Measurements from ENCODE around the gene ATRN.
"Not testable (repeated sequence)": the region's sequence is repeated elsewhere in the genome, so short reads cannot be mapped to it uniquely, and the experiment has no call there.

Gene ATRN

GRCh38 chr20:3470627-3471396 lies at the start of gene ATRN:
ATRN (plus strand) TSS chr20:3471018; CDS start chr20:3471108, 90 bp downstream.
- peak; percentile 74 to 76 for DNase-seq (ENCODE audit: low spot score in 2 of 2)
- Mint-ChIP-seq H3K36me3 (ENCODE audit: insufficient read depth) (peaks cover 10% of the 10 kb centered on the region), H3K27ac (ENCODE audit: low read depth) (peak within 1 kb of the TSS; percentile 73), H3K4me1 (peaks cover 29% of the 10 kb centered on the region), H3K27me3 (peaks cover 2% of the 10 kb centered on the region), H3K4me3 (peak within 1 kb of the TSS; percentile 81), H3K9me3 (no peaks in the 10 kb centered on the region)
- ATAC-seq (replicated peaks; ENCODE audit: extremely low read depth, poor library complexity, severe bottlenecking): peak; percentile 90

- no peak for DNase-seq (ENCODE audit: low spot score in 2 of 2)
- Mint-ChIP-seq H3K27ac (ENCODE audit: low read depth) (no peak overlapping the region), H3K4me3 (no peak overlapping the region), H3K9me3 (no peaks in the 10 kb centered on the region), H3K4me1 (peaks cover 8% of the 10 kb centered on the region), H3K36me3 (ENCODE audit: insufficient read depth) (peaks cover 2% of the 10 kb centered on the region), H3K27me3 (no peaks in the 10 kb centered on the region)
- no peak for ATAC-seq (replicated peaks; ENCODE audit: extremely low read depth, poor library complexity, severe bottlenecking)
Measured at GRCh38 chr20:3421985-3422384, 48.8 kb upstream of the ATRN start.

GRCh38 chr20:3423126-3423525 lies 47.7 kb upstream of the ATRN start:
- Mint-ChIP-seq H3K4me3 (no peak overlapping the region), H3K27ac (ENCODE audit: low read depth) (no peak overlapping the region), H3K9me3 (no peaks in the 10 kb centered on the region), H3K4me1 (peaks cover 8% of the 10 kb centered on the region), H3K27me3 (no peaks in the 10 kb centered on the region), H3K36me3 (ENCODE audit: insufficient read depth) (peaks cover 2% of the 10 kb centered on the region)
- DNase-seq (ENCODE audit: low spot score in 2 of 2) (no peak), ATAC-seq (replicated peaks; ENCODE audit: extremely low read depth, poor library complexity, severe bottlenecking) (no peak)

- not testable (repeated sequence) for DNase-seq (ENCODE audit: low spot score in 2 of 2); H3K36me3 Mint-ChIP-seq (ENCODE audit: insufficient read depth); H3K9me3 Mint-ChIP-seq; H3K27ac Mint-ChIP-seq (ENCODE audit: low read depth); H3K27me3 Mint-ChIP-seq; ATAC-seq (replicated peaks; ENCODE audit: extremely low read depth, poor library complexity, severe bottlenecking); H3K4me3 Mint-ChIP-seq; H3K4me1 Mint-ChIP-seq
Measured at GRCh38 chr20:3426766-3427165, 44.1 kb upstream of the ATRN start.

- H3K27me3 Mint-ChIP-seq: no peaks in the 10 kb centered on the region
- no peaks in the 10 kb centered on the region for H3K4me1 Mint-ChIP-seq
- H3K27ac Mint-ChIP-seq (ENCODE audit: low read depth): no peak overlapping the region
- peak; percentile 14 for ATAC-seq (replicated peaks; ENCODE audit: extremely low read depth, poor library complexity, severe bottlenecking)
- DNase-seq (ENCODE audit: low spot score in 2 of 2): no peak
- H3K36me3 Mint-ChIP-seq (ENCODE audit: insufficient read depth): no peaks in the 10 kb centered on the region
- H3K4me3 Mint-ChIP-seq: no peak overlapping the region
- H3K9me3 Mint-ChIP-seq: no peaks in the 10 kb centered on the region
Measured at GRCh38 chr20:3430376-3431069, 40.3 kb upstream of the ATRN start.

- Mint-ChIP-seq H3K4me3 (no peak overlapping the region), H3K27ac (ENCODE audit: low read depth) (no peak overlapping the region), H3K9me3 (no peaks in the 10 kb centered on the region), H3K36me3 (ENCODE audit: insufficient read depth) (no peaks in the 10 kb centered on the region), H3K27me3 (no peaks in the 10 kb centered on the region), H3K4me1 (no peaks in the 10 kb centered on the region)
- ATAC-seq (replicated peaks; ENCODE audit: extremely low read depth, poor library complexity, severe bottlenecking) (no peak), DNase-seq (ENCODE audit: low spot score in 2 of 2) (no peak)
Measured at GRCh38 chr20:3431109-3431508, 39.7 kb upstream of the ATRN start.

GRCh38 chr20:3432844-3433243 lies 38.0 kb upstream of the ATRN start:
- Mint-ChIP-seq H3K9me3 (no peaks in the 10 kb centered on the region), H3K27me3 (peaks cover 2% of the 10 kb centered on the region), H3K4me3 (no peak overlapping the region), H3K36me3 (ENCODE audit: insufficient read depth) (no peaks in the 10 kb centered on the region), H3K27ac (ENCODE audit: low read depth) (no peak overlapping the region), H3K4me1 (no peaks in the 10 kb centered on the region)
- DNase-seq (ENCODE audit: low spot score in 2 of 2) (no peak), ATAC-seq (replicated peaks; ENCODE audit: extremely low read depth, poor library complexity, severe bottlenecking) (no peak)

GRCh38 chr20:3433744-3434143 lies 37.1 kb upstream of the ATRN start:
- H3K27ac Mint-ChIP-seq (ENCODE audit: low read depth): no peak overlapping the region
- H3K4me3 Mint-ChIP-seq: no peak overlapping the region
- H3K9me3 Mint-ChIP-seq: no peaks in the 10 kb centered on the region
- H3K36me3 Mint-ChIP-seq (ENCODE audit: insufficient read depth): no peaks in the 10 kb centered on the region
- DNase-seq (ENCODE audit: low spot score in 2 of 2): no peak
- ATAC-seq (replicated peaks; ENCODE audit: extremely low read depth, poor library complexity, severe bottlenecking): no peak
- H3K4me1 Mint-ChIP-seq: no peaks in the 10 kb centered on the region
- H3K27me3 Mint-ChIP-seq: peaks cover 9% of the 10 kb centered on the region

- H3K4me1 Mint-ChIP-seq: no peaks in the 10 kb centered on the region
- H3K27me3 Mint-ChIP-seq: peaks cover 9% of the 10 kb centered on the region
- no peaks in the 10 kb centered on the region for H3K36me3 Mint-ChIP-seq (ENCODE audit: insufficient read depth)
- no peak for ATAC-seq (replicated peaks; ENCODE audit: extremely low read depth, poor library complexity, severe bottlenecking)
- no peak for DNase-seq (ENCODE audit: low spot score in 2 of 2)
- no peak overlapping the region for H3K4me3 Mint-ChIP-seq
- H3K27ac Mint-ChIP-seq (ENCODE audit: low read depth): no peak overlapping the region
- no peaks in the 10 kb centered on the region for H3K9me3 Mint-ChIP-seq
Measured at GRCh38 chr20:3434232-3434631, 36.6 kb upstream of the ATRN start.

- H3K27me3 Mint-ChIP-seq: peaks cover 9% of the 10 kb centered on the region
- DNase-seq (ENCODE audit: low spot score in 2 of 2) (no peak), ATAC-seq (replicated peaks; ENCODE audit: extremely low read depth, poor library complexity, severe bottlenecking) (no peak)
- H3K4me3 Mint-ChIP-seq: no peak overlapping the region
- H3K27ac Mint-ChIP-seq (ENCODE audit: low read depth): no peak overlapping the region
- H3K4me1 Mint-ChIP-seq: no peaks in the 10 kb centered on the region
- H3K9me3 Mint-ChIP-seq: no peaks in the 10 kb centered on the region
- no peaks in the 10 kb centered on the region for H3K36me3 Mint-ChIP-seq (ENCODE audit: insufficient read depth)
Measured at GRCh38 chr20:3436864-3437574, 33.8 kb upstream of the ATRN start.

- Mint-ChIP-seq H3K36me3 (ENCODE audit: insufficient read depth) (no peaks in the 10 kb centered on the region), H3K4me1 (no peaks in the 10 kb centered on the region), H3K27ac (ENCODE audit: low read depth) (no peak overlapping the region), H3K9me3 (no peaks in the 10 kb centered on the region), H3K4me3 (no peak overlapping the region), H3K27me3 (peaks cover 7% of the 10 kb centered on the region)
- ATAC-seq (replicated peaks; ENCODE audit: extremely low read depth, poor library complexity, severe bottlenecking) (no peak), DNase-seq (ENCODE audit: low spot score in 2 of 2) (no peak)
Measured at GRCh38 chr20:3446779-3447178, 24.0 kb upstream of the ATRN start.

GRCh38 chr20:3447321-3447720 lies 23.5 kb upstream of the ATRN start:
- ATAC-seq (replicated peaks; ENCODE audit: extremely low read depth, poor library complexity, severe bottlenecking) (no peak), DNase-seq (ENCODE audit: low spot score in 2 of 2) (no peak)
- Mint-ChIP-seq H3K27me3 (peaks cover 7% of the 10 kb centered on the region), H3K4me3 (no peak overlapping the region), H3K4me1 (no peaks in the 10 kb centered on the region), H3K36me3 (ENCODE audit: insufficient read depth) (no peaks in the 10 kb centered on the region), H3K27ac (ENCODE audit: low read depth) (no peak overlapping the region), H3K9me3 (no peaks in the 10 kb centered on the region)

GRCh38 chr20:3449319-3449718 lies 21.5 kb upstream of the ATRN start:
- no peak for DNase-seq (ENCODE audit: low spot score in 2 of 2)
- Mint-ChIP-seq H3K27me3 (peaks cover 21% of the 10 kb centered on the region), H3K9me3 (no peaks in the 10 kb centered on the region), H3K4me3 (no peak overlapping the region), H3K36me3 (ENCODE audit: insufficient read depth) (no peaks in the 10 kb centered on the region), H3K4me1 (no peaks in the 10 kb centered on the region), H3K27ac (ENCODE audit: low read depth) (no peak overlapping the region)
- no peak for ATAC-seq (replicated peaks; ENCODE audit: extremely low read depth, poor library complexity, severe bottlenecking)
